NCI-H1417 treated with DMSO at 0.1 percent for 48 hours (cell line): Measurements from ENCODE around the gene TMEM18.

Experiments
- DNase-seq: peaks from one replicate; lab custom pipeline; 2025; lab: John Stamatoyannopoulos, UW

Gene TMEM18

GRCh38 chr2:650343-651310, 26.6 kb downstream of the TMEM18 start:
- no peak for DNase-seq

GRCh38 chr2:649426-650342, 27.5 kb downstream of the TMEM18 start:
- DNase-seq: no peak

GRCh38 chr2:648476-649424, 28.5 kb downstream of the TMEM18 start:
- no peak for DNase-seq

- no peak for DNase-seq
These were observed 29.4 kb downstream of the TMEM18 start for GRCh38 chr2:647691-648231.

GRCh38 chr2:647003-647560, 30.1 kb downstream of the TMEM18 start:
- DNase-seq: no peak

GRCh38 chr2:644871-645270, 32.3 kb downstream of the TMEM18 start:
- no peak for DNase-seq

GRCh38 chr2:643761-644160, 33.4 kb downstream of the TMEM18 start:
- DNase-seq: no peak

- DNase-seq: no peak
These were observed 33.9 kb downstream of the TMEM18 start for GRCh38 chr2:643334-643733.

GRCh38 chr2:641872-642815, 35.1 kb downstream of the TMEM18 start:
- DNase-seq: no peak

GRCh38 chr2:641164-641871, 35.9 kb downstream of the TMEM18 start:
- no peak for DNase-seq

- DNase-seq: no peak
These were observed 37.5 kb downstream of the TMEM18 start for GRCh38 chr2:639703-640102.

- no peak for DNase-seq
These were observed 39.4 kb downstream of the TMEM18 start for GRCh38 chr2:637804-638203.

GRCh38 chr2:637406-637776, 39.8 kb downstream of the TMEM18 start:
- DNase-seq: no peak

GRCh38 chr2:636641-637405, 40.4 kb downstream of the TMEM18 start:
- DNase-seq: no peak

- no peak for DNase-seq
These were observed 41.3 kb downstream of the TMEM18 start for GRCh38 chr2:635687-636621.

GRCh38 chr2:634636-635388, 42.4 kb downstream of the TMEM18 start:
- no peak for DNase-seq

GRCh38 chr2:634041-634440, 43.2 kb downstream of the TMEM18 start:
- no peak for DNase-seq
